SK-N-SH (cell line): ENCODE data around the gene MIGA2.
"Not testable (repeated sequence)": the region's sequence is repeated elsewhere in the genome, so short reads cannot be mapped to it uniquely, and the experiment has no call there.

Experiments used
- EP300 ChIP-seq, 2 experiments: IDR thresholded peaks; 2 replicates each; pipeline versions ENCODE4 v1.4.0 to v1.6.1; 2012; ENCODE audit warnings: borderline replicate concordance in 1 of 2, low read depth in 1 of 2, low read length in 1 of 2
- YY1 ChIP-seq: IDR thresholded peaks from 2 replicates; pipeline ENCODE4 v1.4.0; 2012; ENCODE audit warnings: low read depth, mild to moderate bottlenecking
- TF ChIP-seq, protein P1 (sequence below): fragments of 150-350 bp; IDR thresholded peaks from 2 replicates; pipeline ENCODE4 v1.6.1; 2016; ENCODE audit warnings: mild to moderate bottlenecking, low read depth, low read length
- TF ChIP-seq, protein P2 (sequence below): fragments of 200-600 bp; sonication (generic); IDR thresholded peaks from 2 replicates; pipeline ENCODE4 v1.6.1; 2017; ENCODE audit warnings: antibody characterized with exemption, mild to moderate bottlenecking, moderate library complexity

DNA sequence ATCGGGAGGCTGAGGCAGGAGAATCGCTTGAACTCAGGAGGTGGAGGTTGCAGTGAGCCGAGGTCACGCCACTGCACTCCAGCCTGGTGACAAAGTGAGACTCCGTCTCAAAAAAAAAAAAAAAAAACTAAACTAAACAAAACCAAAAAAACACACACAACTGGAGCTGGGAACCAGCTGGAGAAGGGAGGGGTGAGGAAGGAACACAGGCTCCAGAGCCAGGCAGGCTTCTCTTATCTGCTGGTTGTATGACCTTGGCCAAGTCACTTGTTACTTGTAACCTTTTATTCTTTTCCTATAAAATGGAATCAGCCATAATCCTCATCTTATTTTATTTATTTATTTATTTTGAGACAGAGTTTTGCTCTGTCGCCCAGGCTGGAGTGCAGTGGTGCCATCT is 32.3 kb upstream of the MIGA2 start:
- TF ChIP-seq, protein P1, sequence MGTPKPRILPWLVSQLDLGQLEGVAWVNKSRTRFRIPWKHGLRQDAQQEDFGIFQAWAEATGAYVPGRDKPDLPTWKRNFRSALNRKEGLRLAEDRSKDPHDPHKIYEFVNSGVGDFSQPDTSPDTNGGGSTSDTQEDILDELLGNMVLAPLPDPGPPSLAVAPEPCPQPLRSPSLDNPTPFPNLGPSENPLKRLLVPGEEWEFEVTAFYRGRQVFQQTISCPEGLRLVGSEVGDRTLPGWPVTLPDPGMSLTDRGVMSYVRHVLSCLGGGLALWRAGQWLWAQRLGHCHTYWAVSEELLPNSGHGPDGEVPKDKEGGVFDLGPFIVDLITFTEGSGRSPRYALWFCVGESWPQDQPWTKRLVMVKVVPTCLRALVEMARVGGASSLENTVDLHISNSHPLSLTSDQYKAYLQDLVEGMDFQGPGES = not testable (repeated sequence)
- TF ChIP-seq, protein P2, sequence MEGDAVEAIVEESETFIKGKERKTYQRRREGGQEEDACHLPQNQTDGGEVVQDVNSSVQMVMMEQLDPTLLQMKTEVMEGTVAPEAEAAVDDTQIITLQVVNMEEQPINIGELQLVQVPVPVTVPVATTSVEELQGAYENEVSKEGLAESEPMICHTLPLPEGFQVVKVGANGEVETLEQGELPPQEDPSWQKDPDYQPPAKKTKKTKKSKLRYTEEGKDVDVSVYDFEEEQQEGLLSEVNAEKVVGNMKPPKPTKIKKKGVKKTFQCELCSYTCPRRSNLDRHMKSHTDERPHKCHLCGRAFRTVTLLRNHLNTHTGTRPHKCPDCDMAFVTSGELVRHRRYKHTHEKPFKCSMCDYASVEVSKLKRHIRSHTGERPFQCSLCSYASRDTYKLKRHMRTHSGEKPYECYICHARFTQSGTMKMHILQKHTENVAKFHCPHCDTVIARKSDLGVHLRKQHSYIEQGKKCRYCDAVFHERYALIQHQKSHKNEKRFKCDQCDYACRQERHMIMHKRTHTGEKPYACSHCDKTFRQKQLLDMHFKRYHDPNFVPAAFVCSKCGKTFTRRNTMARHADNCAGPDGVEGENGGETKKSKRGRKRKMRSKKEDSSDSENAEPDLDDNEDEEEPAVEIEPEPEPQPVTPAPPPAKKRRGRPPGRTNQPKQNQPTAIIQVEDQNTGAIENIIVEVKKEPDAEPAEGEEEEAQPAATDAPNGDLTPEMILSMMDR = not testable (repeated sequence)
- TF ChIP-seq YY1; EP300 (IDR thresholded peaks at IDR 0.05; ENCODE audit: borderline replicate concordance in 1 of 2, low read depth in 1 of 2, low read length in 1 of 2): not testable (repeated sequence)
